ENCODE measurements around the gene ABCA7.

GRCh38 chr19:1087813-1088415 lies 48.0 kb downstream of the ABCA7 start:
- no peak for TF ChIP-seq ZNF10 (CRISPR knock-in tag; IDR thresholded peaks at IDR 0.05; ENCODE audit: borderline replicate concordance, low read depth)
- TF ChIP-seq CTCF (CRISPR knock-in tag; IDR thresholded peaks at IDR 0.05): no peak
- TF ChIP-seq TP53 (CRISPR knock-in tag; conservative IDR thresholded peaks at IDR 0.05): no peak
- no peak for TF ChIP-seq ZNF180 (CRISPR knock-in tag; IDR thresholded peaks at IDR 0.05; ENCODE audit: borderline replicate concordance, low read depth)

Measured in HepG2 (cell line).